Ovary (tissue), 9 donors: Measurements from ENCODE around the gene AKAP8L. TPM values are rescaled to one million over a fixed set of nuclear protein-coding genes. Genes with fewer than 3 reads are reported as not detected.
"Not testable (repeated sequence)": the region's sequence is repeated elsewhere in the genome, so short reads cannot be mapped to it uniquely, and the experiment has no call there.

ENCODE experiments used
- DNase-seq, 5 donors: peaks; one replicate each; pipeline ENCODE4 v3.0.0-alpha.2; 2019 to 2020
- H3K27ac ChIP-seq, 2 donors: fragments of 200-600 bp; one replicate each; pipeline versions ENCODE4 v1.5.1 to v1.8.0; 2019 to 2022
- H3K27me3 ChIP-seq: fragments of 200-600 bp; one replicate; pipeline ENCODE4 v1.8.0; 2022
- H3K36me3 ChIP-seq: fragments of 200-600 bp; sonication (generic); one replicate; pipeline ENCODE4 v1.5.1; 2019
- H3K4me1 ChIP-seq: one replicate; pipeline ENCODE4 v1.8.1; 2013; ENCODE audit warnings: mild to moderate bottlenecking, moderate library complexity; ENCODE audit not compliant: insufficient read depth
- H3K4me3 ChIP-seq: fragments of 200-600 bp; sonication (generic); one replicate; pipeline ENCODE4 v1.5.1; 2017
- H3K9me3 ChIP-seq, 2 donors: fragments of 200-600 bp in 1 of 2; sonication (generic) in 1 of 2; one replicate each; pipeline versions ENCODE4 v1.5.1 to v1.8.1; 2013 to 2019; ENCODE audit warnings: mild to moderate bottlenecking in 1 of 2, moderate library complexity in 1 of 2
- CTCF ChIP-seq, 3 donors: fragments of 450-650 bp in 2 of 3; fragments of 200-600 bp in 1 of 3; IDR thresholded peaks; one replicate each; pipeline versions ENCODE4 v1.5.1 to v1.8.0; 2016 to 2022; ENCODE audit warnings: antibody characterized with exemption in 3 of 3, mild to moderate bottlenecking in 1 of 3
- EP300 ChIP-seq: sonication (generic); formaldehyde crosslinking; IDR thresholded peaks from one replicate; pipeline ENCODE4 v1.6.1; 2017; ENCODE audit warnings: antibody characterized with exemption
- POLR2A ChIP-seq: fragments of 450-650 bp; IDR thresholded peaks from one replicate; pipeline ENCODE4 v1.6.1; 2017; ENCODE audit warnings: antibody characterized with exemption, mild to moderate bottlenecking, moderate library complexity
- WGBS, 3 donors: extraction: QIAGEN DNeasy Blood & Tissue Kit in 1 of 3; methylation state at CpG; one replicate each; pipeline versions ENCODE4 v1.1.5 to v1.1.7; 2013 to 2017; 5-methylcytosine and 5-hydroxymethylcytosine counted together
- intact Hi-C, 4 donors: fragments of 100-400 bp; cut with DNase I; formaldehyde crosslinking; loops; one replicate each; pipeline versions ENCODE4 v1.11.0 to v1.15.1; 2022 to 2023
- polyA plus RNA-seq, 2 donors: library from polyadenylated mRNA; stranded (reverse); fragments of 200-250 nt in 1 of 2; fragments of 350-450 nt in 1 of 2; fragmentation: Illumina TruSeq in 1 of 2; extraction: RNeasy Lipid Tissue Mini Kit (QIAGEN cat#74804) in 1 of 2; gene quantifications; one replicate each; pipeline ENCODE4 v1.2.3, GENCODE V29; 2013 to 2014
- total RNA-seq, 7 donors: library from RNA; depleted of rRNA in 2 of 7; stranded (reverse); fragments of >200 nt in 2 of 7; fragmentation: NEBNext Ultra II Directional in 3 of 7; extraction: Animal tissue kit (Norgen Biotek cat#: 25700) in 3 of 7; gene quantifications; one replicate each; pipeline versions ENCODE4 v1.1.0 to v1.2.4, GENCODE V29; 2016 to 2023
- donor health status: DM: no; HTN: no; CAD: no; lungs with moderate emphysema.
- donor health status: DM: no; HTN: no; CAD: no.
- donor health status: Bipolar disorder and iron deficiency.
- donor health status: DM: yes; HTN: yes; CAD: no.
- donor health status: DM: no; HTN: no; CAD: no.
- donor health status: DM: yes; HTN: yes; CAD: no.

AKAP8L gene
- total and polyA plus RNA-seq, 9 donors, result 70.3 to 121 (median 93.0) TPM

- intact Hi-C loops, result no loop called here
- no peak overlapping the region for H3K4me3 ChIP-seq
- no peaks in the 10 kb centered on the region for H3K4me1 ChIP-seq
- 97 to 100% (median 98%) methylated on average over 4 of the region's 4 CpGs for WGBS, 3 donors
- no peaks in the 10 kb centered on the region for H3K27me3 ChIP-seq
- DNase-seq, result no peak
- TF ChIP-seq CTCF (IDR thresholded peaks at IDR 0.05) (no peak), EP300 (no peak), POLR2A (no peak)
- no peak overlapping the region for H3K27ac ChIP-seq
- H3K36me3 ChIP-seq, result no peaks in the 10 kb centered on the region
- no peaks in the 10 kb centered on the region for H3K9me3 ChIP-seq
These were observed 60.9 kb downstream of the AKAP8L start for GRCh38 chr19:15357906-15358305.

- WGBS, 3 donors, result 75 to 79% (median 79%) methylated on average over 27 of the region's 27 CpGs
- no peak for DNase-seq
- Histone ChIP-seq H3K4me1 (no peaks in the 10 kb centered on the region), H3K36me3 (no peaks in the 10 kb centered on the region), H3K4me3 (no peak overlapping the region), H3K27me3 (no peaks in the 10 kb centered on the region), H3K27ac (no peak overlapping the region), H3K9me3 (no peaks in the 10 kb centered on the region)
- TF ChIP-seq EP300, result no peak
- TF ChIP-seq CTCF (IDR thresholded peaks at IDR 0.05), result no peak
- TF ChIP-seq POLR2A, result no peak
- intact Hi-C loops, result no loop called here
These were observed 64.1 kb downstream of the AKAP8L start for GRCh38 chr19:15354566-15355296.

GRCh38 chr19:15353908-15354307 lies 64.9 kb downstream of the AKAP8L start:
- intact Hi-C loops, result no loop called here
- 58 to 79% (median 61%) methylated on average over 4 of the region's 4 CpGs for WGBS, 3 donors
- Histone ChIP-seq H3K9me3 (no peaks in the 10 kb centered on the region), H3K4me1 (no peaks in the 10 kb centered on the region), H3K4me3 (no peak overlapping the region), H3K36me3 (no peaks in the 10 kb centered on the region), H3K27ac (no peak overlapping the region), H3K27me3 (no peaks in the 10 kb centered on the region)
- TF ChIP-seq CTCF (IDR thresholded peaks at IDR 0.05) (no peak), POLR2A (no peak), EP300 (no peak)
- DNase-seq, result no peak

GRCh38 chr19:15352535-15352934 lies 66.3 kb downstream of the AKAP8L start:
- H3K4me3 ChIP-seq, H3K4me1 ChIP-seq, H3K9me3 ChIP-seq, intact Hi-C loops, H3K27me3 ChIP-seq, DNase-seq, H3K27ac ChIP-seq, H3K36me3 ChIP-seq: not testable (repeated sequence)
- 81 to 86% (median 84%) methylated on average over 8 of the region's 8 CpGs for WGBS, 3 donors

- H3K27me3 ChIP-seq, H3K9me3 ChIP-seq, H3K4me1 ChIP-seq, DNase-seq, H3K36me3 ChIP-seq, H3K27ac ChIP-seq, intact Hi-C loops, H3K4me3 ChIP-seq: not testable (repeated sequence)
- 96 to 98% (median 97%) methylated on average over 11 of the region's 11 CpGs for WGBS, 3 donors
These were observed 77.5 kb downstream of the AKAP8L start for GRCh38 chr19:15341328-15341727.
